ACC112 (cell line): ENCODE results near the gene SGPL1.

ENCODE experiments used
- H2AFZ ChIP-seq: fragments of 200-600 bp; sonication (generic); one replicate; pipeline ENCODE4 v1.6.0; 2017; ENCODE audit warnings: antibody characterized with exemption, low read length; ENCODE audit not compliant: unreplicated experiment
- H3K27ac ChIP-seq: fragments of 200-600 bp; sonication (generic); 2 replicates; pipeline ENCODE4 v1.5.1; 2014; ENCODE audit warnings: low read depth, mild to moderate bottlenecking, antibody characterized with exemption, low read length, moderate library complexity
- H3K27me3 ChIP-seq: fragments of 200-600 bp; sonication (generic); 2 replicates; pipeline ENCODE4 v1.6.1; 2014; ENCODE audit warnings: mild to moderate bottlenecking, antibody characterized with exemption, low read length, moderate library complexity, mixed read lengths; ENCODE audit not compliant: insufficient read depth
- H3K36me3 ChIP-seq: fragments of 200-600 bp; sonication (generic); 2 replicates; pipeline ENCODE4 v1.6.1; 2016; ENCODE audit warnings: mild to moderate bottlenecking, antibody characterized with exemption, low read length, moderate library complexity, mixed read lengths; ENCODE audit not compliant: insufficient read depth
- H3K4me1 ChIP-seq: fragments of 200-600 bp; sonication (generic); one replicate; pipeline ENCODE4 v1.6.1; 2016; ENCODE audit warnings: low read length, mixed read lengths; ENCODE audit not compliant: insufficient read depth, unreplicated experiment, control insufficient read depth
- H3K4me3 ChIP-seq: fragments of 200-600 bp; sonication (generic); 2 replicates; pipeline ENCODE4 v1.5.1; 2014; ENCODE audit warnings: mild to moderate bottlenecking, low read depth, low read length
- H3K79me2 ChIP-seq: fragments of 200-600 bp; sonication (generic); one replicate; pipeline ENCODE4 v1.6.0; 2016; ENCODE audit warnings: low read length; ENCODE audit not compliant: control insufficient read depth, unreplicated experiment, insufficient read depth

Gene SGPL1

GRCh38 chr10:70907637-70908405 lies 92.1 kb downstream of the SGPL1 start:
- H2AFZ ChIP-seq: no peak overlapping the region
- H3K79me2 ChIP-seq: no peaks in the 10 kb centered on the region
- H3K27ac ChIP-seq: no peak overlapping the region
- 0 out of 2 replicates have a peak, but pooled peaks cover 3% of the 10 kb centered on the region for H3K27me3 ChIP-seq
- no peaks in the 10 kb centered on the region for H3K36me3 ChIP-seq
- peaks cover 3% of the 10 kb centered on the region for H3K4me1 ChIP-seq
- H3K4me3 ChIP-seq: no peak overlapping the region

GRCh38 chr10:70908406-70909296 lies 92.9 kb downstream of the SGPL1 start:
- H3K79me2 ChIP-seq: no peaks in the 10 kb centered on the region
- H3K27ac ChIP-seq: no peak overlapping the region
- H3K27me3 ChIP-seq: 0 out of 2 replicates have a peak, but pooled peaks cover 3% of the 10 kb centered on the region
- no peaks in the 10 kb centered on the region for H3K4me1 ChIP-seq
- no peak overlapping the region for H2AFZ ChIP-seq
- no peak overlapping the region for H3K4me3 ChIP-seq
- H3K36me3 ChIP-seq: no peaks in the 10 kb centered on the region

- Histone ChIP-seq H3K4me3 (no peak overlapping the region), H3K36me3 (no peaks in the 10 kb centered on the region), H3K27me3 (0 out of 2 replicates have a peak, but pooled peaks cover under 1% of the 10 kb centered on the region), H3K4me1 (no peaks in the 10 kb centered on the region), H2AFZ (no peak overlapping the region), H3K79me2 (no peaks in the 10 kb centered on the region), H3K27ac (no peak overlapping the region)
Measured at GRCh38 chr10:70909326-70909935, 93.7 kb downstream of the SGPL1 start.

GRCh38 chr10:70910486-70911341 lies 95.0 kb downstream of the SGPL1 start:
- Histone ChIP-seq H3K4me3 (no peak overlapping the region), H3K36me3 (no peaks in the 10 kb centered on the region), H3K79me2 (no peaks in the 10 kb centered on the region), H3K4me1 (no peaks in the 10 kb centered on the region), H2AFZ (no peak overlapping the region), H3K27me3 (peaks cover 5% of the 10 kb centered on the region; the same call in 1 of the 2 replicates), H3K27ac (no peak overlapping the region)

- Histone ChIP-seq H2AFZ (no peak overlapping the region), H3K4me3 (no peak overlapping the region), H3K27me3 (peaks cover 5% of the 10 kb centered on the region; the same call in 1 of the 2 replicates), H3K79me2 (no peaks in the 10 kb centered on the region), H3K36me3 (no peaks in the 10 kb centered on the region), H3K27ac (no peak overlapping the region), H3K4me1 (no peaks in the 10 kb centered on the region)
Measured at GRCh38 chr10:70911386-70911785, 95.6 kb downstream of the SGPL1 start.

- no peak overlapping the region for H2AFZ ChIP-seq
- H3K4me1 ChIP-seq: no peaks in the 10 kb centered on the region
- H3K79me2 ChIP-seq: no peaks in the 10 kb centered on the region
- no peak overlapping the region for H3K4me3 ChIP-seq
- no peaks in the 10 kb centered on the region for H3K36me3 ChIP-seq
- H3K27me3 ChIP-seq: peaks cover 5% of the 10 kb centered on the region; the same call in 1 of the 2 replicates
- H3K27ac ChIP-seq: no peak overlapping the region
Measured at GRCh38 chr10:70912556-70912955, 96.8 kb downstream of the SGPL1 start.

GRCh38 chr10:70913191-70913892 lies 97.6 kb downstream of the SGPL1 start:
- no peaks in the 10 kb centered on the region for H3K36me3 ChIP-seq
- no peaks in the 10 kb centered on the region for H3K79me2 ChIP-seq
- no peak overlapping the region for H3K27ac ChIP-seq
- H3K4me1 ChIP-seq: no peaks in the 10 kb centered on the region
- H3K27me3 ChIP-seq: peaks cover 5% of the 10 kb centered on the region; the same call in 1 of the 2 replicates
- no peak overlapping the region for H2AFZ ChIP-seq
- H3K4me3 ChIP-seq: no peak overlapping the region

- no peaks in the 10 kb centered on the region for H3K4me1 ChIP-seq
- H3K79me2 ChIP-seq: no peaks in the 10 kb centered on the region
- no peak overlapping the region for H3K27ac ChIP-seq
- no peak overlapping the region for H2AFZ ChIP-seq
- H3K27me3 ChIP-seq: peaks cover 5% of the 10 kb centered on the region; the same call in 1 of the 2 replicates
- H3K36me3 ChIP-seq: no peaks in the 10 kb centered on the region
- no peak overlapping the region for H3K4me3 ChIP-seq
Measured at GRCh38 chr10:70913893-70914240, 98.1 kb downstream of the SGPL1 start.

- H3K27me3 ChIP-seq: peaks cover 5% of the 10 kb centered on the region; the same call in 1 of the 2 replicates
- H3K4me3 ChIP-seq: no peak overlapping the region
- H3K79me2 ChIP-seq: no peaks in the 10 kb centered on the region
- H3K4me1 ChIP-seq: no peaks in the 10 kb centered on the region
- no peak overlapping the region for H2AFZ ChIP-seq
- no peaks in the 10 kb centered on the region for H3K36me3 ChIP-seq
- H3K27ac ChIP-seq: no peak overlapping the region
Measured at GRCh38 chr10:70914316-70914864, 98.6 kb downstream of the SGPL1 start.
